GM12864 (cell line): ENCODE data around the gene ARG1.

ENCODE experiments used
- DNase-seq: peaks from one replicate; pipeline ENCODE4 v3.0.0-alpha.2; 2011; ENCODE audit warnings: low read depth
- H3K4me3 ChIP-seq: 2 replicates; pipeline ENCODE4 v1.5.1; 2011; ENCODE audit warnings: mild to moderate bottlenecking, low read depth, low read length, control low read depth
- TF ChIP-seq, protein P1 (sequence below): IDR thresholded peaks from 2 replicates; pipeline ENCODE4 v1.5.1; 2011; ENCODE audit warnings: low read depth, mild to moderate bottlenecking, moderate library complexity, low read length, control low read depth, inconsistent platforms; ENCODE audit errors: missing control alignments

The ARG1 gene

DNA sequence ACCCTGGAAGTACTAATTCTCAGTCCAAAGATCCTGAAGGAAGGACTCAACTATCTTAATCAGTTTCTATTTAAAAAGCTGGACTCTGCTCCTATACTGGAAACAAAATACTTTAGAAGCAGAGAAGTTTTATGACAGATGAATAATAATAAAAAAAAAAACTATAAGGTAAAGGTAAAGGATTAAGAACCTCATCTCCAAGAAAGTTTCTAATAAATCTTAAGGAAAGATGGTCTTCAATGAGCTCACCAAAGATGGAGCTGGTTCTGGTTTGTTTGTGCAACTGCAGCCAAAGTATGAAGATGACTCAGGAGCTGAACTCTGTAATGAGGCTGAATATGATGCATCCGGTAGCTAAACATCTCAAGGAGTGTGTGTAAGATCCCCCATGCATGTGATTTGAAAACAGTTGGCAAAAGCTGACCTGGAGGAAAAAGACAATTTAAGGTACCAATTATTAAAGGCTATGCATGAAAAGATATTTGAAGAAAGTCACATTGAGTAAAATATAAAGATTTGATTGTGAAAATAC is 29.8 kb downstream of the ARG1 start:
- H3K4me3 ChIP-seq, result no peak overlapping the region
- no peak for DNase-seq
- TF ChIP-seq, protein P1, sequence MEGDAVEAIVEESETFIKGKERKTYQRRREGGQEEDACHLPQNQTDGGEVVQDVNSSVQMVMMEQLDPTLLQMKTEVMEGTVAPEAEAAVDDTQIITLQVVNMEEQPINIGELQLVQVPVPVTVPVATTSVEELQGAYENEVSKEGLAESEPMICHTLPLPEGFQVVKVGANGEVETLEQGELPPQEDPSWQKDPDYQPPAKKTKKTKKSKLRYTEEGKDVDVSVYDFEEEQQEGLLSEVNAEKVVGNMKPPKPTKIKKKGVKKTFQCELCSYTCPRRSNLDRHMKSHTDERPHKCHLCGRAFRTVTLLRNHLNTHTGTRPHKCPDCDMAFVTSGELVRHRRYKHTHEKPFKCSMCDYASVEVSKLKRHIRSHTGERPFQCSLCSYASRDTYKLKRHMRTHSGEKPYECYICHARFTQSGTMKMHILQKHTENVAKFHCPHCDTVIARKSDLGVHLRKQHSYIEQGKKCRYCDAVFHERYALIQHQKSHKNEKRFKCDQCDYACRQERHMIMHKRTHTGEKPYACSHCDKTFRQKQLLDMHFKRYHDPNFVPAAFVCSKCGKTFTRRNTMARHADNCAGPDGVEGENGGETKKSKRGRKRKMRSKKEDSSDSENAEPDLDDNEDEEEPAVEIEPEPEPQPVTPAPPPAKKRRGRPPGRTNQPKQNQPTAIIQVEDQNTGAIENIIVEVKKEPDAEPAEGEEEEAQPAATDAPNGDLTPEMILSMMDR, result no peak

GRCh38 chr6:131613296-131613925 is 40.4 kb downstream of the ARG1 start:
- no peak for DNase-seq
- TF ChIP-seq, protein P1, result no peak
- no peak overlapping the region for H3K4me3 ChIP-seq

DNA sequence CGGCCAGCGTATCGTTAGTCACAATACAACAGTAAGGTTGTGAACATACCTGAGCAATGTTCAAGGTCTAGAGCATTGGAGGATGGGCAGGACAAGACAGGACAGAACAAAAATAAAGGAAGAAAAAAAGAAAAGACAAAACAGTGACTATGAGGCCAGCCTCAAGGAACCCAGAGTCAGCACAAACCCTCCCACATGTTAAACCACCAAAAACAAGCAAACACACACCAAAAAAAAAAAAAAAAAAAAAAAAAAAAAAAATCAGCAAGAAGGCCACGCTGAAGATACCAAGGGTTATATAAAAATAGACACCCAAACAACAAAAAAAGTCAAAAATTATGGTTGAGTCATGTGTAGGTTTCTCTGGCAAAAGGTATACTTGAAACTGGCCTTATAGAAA is 42.2 kb downstream of the ARG1 start:
- no peak for DNase-seq
- TF ChIP-seq, protein P1, result no peak

DNA sequence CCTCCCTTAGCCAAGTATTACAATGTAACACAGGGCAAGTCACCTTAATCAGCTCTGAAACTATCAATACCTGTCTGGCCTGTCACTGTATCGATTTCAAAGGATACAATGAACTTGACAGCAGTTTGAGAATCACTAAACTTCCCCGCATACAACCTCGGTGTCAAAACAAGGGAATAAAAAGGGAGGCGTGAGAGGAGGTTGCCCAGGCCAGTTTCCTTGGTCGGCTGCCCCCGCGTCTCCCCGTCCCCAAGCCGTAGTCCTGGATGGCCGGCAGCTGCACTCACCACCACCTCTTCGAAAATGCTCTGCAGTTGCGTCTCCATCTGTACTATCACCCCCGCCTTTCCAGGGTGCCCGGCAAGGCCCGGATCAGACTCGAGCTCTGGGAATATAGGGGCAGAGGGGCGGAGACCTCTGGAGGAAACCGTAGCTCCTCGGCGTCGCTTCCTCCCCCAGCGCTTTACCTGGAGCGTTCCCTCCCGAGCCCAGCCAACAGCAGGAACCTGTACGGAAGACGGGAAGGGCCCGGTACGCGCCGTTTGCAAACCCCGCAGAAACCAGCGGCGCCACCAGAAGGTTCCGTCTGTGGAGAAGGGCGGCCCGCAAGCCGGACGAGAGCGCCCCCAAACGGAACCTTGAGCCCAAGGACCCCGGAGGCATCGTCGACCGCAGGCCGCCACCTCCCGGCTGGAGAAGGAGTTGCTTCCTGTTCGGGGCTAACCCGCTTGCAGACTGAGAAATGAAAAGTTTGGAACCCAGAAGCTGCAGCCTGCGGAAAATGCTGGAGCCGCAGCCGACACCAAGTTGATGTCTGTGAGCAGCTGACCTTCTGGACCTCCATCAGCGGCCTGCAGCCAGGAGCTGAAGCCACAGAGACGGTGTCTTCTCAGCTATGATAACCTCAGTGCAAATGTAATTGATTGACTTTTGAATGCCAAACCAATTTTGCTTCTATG is 55.0 kb downstream of the ARG1 start, which contains the start of gene MED23:
MED23 (minus strand) TSS at position 519 of the 959 bp plus-strand sequence; CDS start at position 326, 193 bp downstream.
- H3K4me3 ChIP-seq, result peak within 1 kb of the TSS; percentile 65
- peak; percentile 80 for DNase-seq
- TF ChIP-seq, protein P1, result peak; percentile 99

More for the DNA sequence above, 42.2 kb downstream of the ARG1 start:
- H3K4me3 ChIP-seq, result no peak overlapping the region

DNA sequence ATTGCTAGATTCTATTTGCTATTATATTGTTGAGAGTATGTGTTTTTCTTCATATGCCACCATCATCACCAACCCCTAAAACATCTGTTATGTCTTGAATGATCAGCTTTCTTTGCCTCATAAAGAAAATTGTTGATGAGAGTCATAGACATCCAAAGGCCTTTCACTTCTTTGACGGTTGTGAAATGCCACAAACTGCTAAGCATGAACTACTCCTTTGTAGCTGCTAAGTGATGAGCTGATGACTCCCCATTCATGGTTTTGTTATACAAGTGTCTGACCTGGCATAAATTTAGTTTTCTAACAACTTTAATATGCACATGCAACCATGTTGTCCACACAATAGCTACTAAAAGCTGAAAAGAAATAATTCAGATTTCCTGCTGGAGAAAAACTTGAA is 55.7 kb downstream of the ARG1 start:
- no peak for DNase-seq
- TF ChIP-seq, protein P1, result no peak
- no peak overlapping the region; the same call in 1 of the 2 replicates for H3K4me3 ChIP-seq

- H3K4me3 ChIP-seq, result no peak overlapping the region
- DNase-seq, result no peak
- TF ChIP-seq, protein P1, result no peak
Observed at GRCh38 chr6:131629651-131630050, 56.6 kb downstream of the ARG1 start.
